HG02763 (cell line): ENCODE results near the gene GNRH2.
"Not testable (repeated sequence)": the region's sequence is repeated elsewhere in the genome, so short reads cannot be mapped to it uniquely, and the experiment has no call there.

ENCODE experiments used
- ATAC-seq: cut with Tn5 transposase; IDR thresholded peaks from one replicate; pipeline ENCODE4 v1.9.1; 2021; ENCODE audit warnings: mild to moderate bottlenecking, moderate library complexity; ENCODE audit not compliant: unreplicated experiment

The GNRH2 gene

GRCh38 chr20:3072530-3073250, 29.3 kb downstream of the GNRH2 start:
- ATAC-seq = no peak

DNA sequence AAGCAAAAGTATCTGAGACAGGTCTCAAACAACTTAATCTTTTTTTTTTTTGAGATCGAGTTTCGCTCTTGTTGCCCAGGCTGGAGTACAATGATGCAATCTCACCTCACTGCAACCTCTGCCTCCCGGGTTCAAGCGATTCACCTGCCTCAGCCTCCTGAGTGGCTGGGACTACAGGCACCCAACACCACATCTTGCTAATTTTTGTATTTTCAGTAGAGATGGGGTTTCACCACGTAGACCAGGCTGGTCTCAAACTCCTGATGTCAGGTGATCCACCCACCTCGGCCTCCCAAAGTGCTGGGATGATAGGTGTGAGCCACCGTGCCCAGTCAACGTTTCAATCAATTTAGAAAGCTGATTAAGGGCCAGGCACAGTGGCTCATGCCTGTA, 29.8 kb downstream of the GNRH2 start:
- ATAC-seq = not testable (repeated sequence)

DNA sequence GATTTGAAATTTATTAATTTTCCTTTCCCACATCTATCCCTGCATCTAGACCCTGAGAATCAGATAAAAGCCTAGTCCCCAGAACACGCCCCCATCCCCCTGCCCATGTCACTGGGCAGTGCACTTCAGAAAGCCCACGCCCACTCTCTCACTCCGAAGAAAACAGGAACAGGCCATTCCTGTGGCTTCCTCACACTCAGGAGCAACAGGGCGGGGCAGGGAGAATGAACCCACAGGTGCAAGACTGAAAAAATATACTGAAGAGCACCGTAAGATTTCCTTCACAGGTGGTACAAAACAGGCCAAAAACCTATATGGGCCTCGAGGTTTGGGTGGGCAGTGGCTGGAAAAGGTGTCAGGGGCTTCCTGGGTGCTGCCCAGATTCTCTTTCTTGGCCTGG, 31.4 kb downstream of the GNRH2 start:
- no peak for ATAC-seq

GRCh38 chr20:3075315-3075714, 31.9 kb downstream of the GNRH2 start:
- ATAC-seq = not testable (repeated sequence)

- ATAC-seq = no peak
Observed at GRCh38 chr20:3077618-3078134, 34.3 kb downstream of the GNRH2 start.

GRCh38 chr20:3080939-3081388, 37.5 kb downstream of the GNRH2 start:
- ATAC-seq = no peak

DNA sequence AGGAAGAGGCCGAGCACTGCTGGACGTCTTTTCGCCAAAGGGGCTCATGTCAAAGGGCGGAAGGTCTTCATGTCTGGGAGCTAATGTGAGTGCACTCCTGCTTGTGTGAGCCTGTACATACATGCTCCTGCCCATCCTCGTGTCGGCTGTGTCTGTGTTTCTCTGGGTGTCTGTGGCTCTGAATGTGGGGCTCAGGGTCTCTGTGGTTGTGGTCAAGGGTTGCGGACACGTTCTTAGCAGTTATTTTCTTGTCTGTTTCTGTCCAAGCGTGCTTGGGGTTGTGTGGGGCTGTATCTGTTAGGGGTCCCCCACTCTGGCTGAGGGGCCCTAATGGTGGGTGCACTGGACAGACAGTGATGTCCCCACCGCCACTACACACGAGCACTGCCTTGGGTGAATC, 38.2 kb downstream of the GNRH2 start:
- ATAC-seq = no peak

DNA sequence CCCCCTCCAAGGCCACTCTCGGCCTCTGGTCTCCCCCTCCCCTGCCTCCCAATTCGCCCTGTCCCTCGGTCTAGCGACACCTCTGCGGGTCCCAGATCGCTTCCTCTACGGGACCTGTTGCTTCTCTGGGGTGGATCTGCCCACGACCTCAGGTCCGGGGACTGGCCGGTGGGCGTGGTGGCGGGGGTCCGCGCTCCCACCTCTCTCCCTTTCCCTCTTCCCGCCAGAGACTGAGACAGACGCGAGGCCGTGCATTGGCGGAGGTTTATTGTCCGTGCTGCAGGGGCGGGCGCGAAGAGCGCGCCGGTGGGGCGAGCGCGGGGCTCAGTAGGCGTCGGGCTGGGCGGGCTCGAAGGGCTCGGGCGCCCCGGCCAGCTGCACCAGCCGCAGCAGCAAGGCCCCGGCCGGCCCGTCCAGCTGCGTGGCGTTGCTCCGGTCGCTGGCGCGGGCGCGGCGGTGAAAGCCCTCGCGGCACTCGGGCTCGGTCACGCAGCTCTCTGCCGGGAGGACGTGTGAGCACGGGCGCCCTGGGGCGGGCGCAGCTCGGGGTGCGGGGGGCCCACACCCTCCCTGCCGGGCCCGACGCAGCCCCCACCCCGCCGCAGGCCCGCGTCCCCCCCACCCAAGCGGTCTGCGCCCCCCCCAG, 39.0 kb downstream of the GNRH2 start:
- ATAC-seq = no peak

DNA sequence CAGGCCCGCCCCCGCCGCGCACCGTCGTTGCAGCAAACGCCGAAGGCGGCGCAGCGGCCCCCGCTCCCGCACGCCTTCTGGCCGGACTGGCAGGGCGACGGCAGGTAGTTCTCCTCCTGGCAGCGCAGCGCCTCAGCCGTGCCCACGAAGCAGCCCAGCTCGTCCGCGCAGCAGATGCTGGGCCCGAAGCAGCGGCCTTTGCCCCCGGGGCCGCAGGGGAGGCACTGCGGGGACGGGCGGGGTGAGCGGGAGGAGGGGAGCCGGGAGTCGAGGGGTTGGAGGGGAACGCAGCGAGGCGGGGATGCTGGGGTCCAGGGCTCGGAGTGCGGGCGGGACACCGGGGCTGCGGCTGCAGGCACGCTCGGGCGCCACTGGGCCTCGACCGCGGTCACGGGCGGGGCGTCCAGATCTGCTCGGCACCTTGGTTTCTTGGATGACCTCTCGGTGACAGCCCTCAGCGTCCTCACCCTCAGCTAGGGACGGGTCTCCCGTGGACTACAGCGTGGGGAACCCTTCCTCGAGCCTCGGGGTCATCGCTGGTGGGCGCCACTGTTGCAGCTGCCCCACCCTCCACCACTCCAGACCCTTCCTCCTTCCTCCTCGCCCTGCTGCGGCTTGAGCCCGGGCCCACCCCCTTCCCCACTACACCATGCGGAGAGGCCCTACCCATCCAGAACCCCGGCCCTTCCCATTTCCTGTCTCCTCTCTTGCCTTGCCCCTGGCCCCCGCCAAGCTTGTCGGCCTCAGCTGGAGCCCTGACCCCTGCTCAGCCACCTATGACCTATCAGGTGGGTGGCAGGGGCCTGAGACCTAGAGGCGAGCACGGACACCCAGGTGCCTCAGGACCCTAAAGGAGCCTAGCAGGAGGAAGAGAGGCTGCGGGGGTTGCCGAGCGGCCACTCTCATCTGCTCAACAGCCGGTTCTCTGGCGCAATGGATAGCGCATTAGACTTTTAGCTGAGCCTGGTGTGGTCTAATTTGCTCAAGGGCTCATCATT, 39.8 kb downstream of the GNRH2 start:
- ATAC-seq = no peak

DNA sequence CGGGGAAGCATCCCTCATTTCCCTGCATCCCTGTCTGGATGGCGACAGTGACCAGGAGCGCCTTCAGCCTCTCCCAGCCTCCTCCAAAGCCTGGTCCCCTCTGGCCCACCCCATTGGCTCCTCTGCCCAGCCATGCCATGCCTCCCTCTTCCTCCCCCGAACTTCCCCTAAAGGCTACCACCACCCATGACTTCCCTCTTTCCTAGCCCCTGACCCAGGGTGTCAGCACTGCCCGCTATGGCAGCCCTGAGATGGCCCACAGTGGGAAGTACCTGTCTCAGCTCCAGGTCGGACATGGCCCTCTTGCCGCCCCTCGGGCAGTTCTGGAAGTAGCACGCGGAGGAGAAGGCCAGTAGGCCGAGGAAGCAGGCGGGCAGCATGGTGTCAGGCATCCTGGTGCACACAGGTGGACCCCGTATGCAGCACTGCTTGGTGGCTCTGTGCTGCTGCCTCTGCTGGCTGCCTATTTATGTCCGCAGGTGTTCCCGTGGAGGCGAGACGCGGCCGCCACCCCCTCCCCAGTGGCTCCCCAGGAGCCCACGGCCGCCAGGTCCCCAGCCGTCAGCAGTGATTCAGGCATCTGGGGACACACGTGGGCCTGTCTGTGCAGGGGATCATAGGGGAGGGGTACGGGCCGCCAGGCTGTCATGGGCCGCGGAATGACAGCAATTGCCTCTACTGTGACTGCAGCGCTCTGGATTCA, 41.0 kb downstream of the GNRH2 start, which contains the start of gene AVP:
Gene AVP, minus strand, starts transcription at position 442 of the 703 bp plus-strand sequence. Its CDS starts 50 bp downstream, at position 392.
- ATAC-seq = no peak

DNA sequence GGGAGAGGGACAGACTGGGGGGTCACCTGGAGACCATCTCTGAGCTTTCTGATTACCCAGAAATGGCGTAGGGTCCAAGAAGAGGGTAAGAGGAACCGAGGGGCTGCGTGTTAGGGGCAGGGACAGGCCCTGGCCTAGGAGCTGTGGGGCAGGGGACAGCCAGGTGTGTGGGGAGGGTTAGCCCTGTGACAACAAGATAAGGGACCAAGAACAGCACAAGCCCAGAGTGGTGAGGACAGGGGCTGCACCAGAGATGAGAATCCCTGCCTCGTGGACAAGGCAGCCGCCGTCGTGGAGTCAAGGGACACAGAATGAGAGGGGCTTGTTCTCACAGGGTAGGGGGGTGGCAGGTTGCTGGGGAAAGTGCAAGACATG, 41.6 kb downstream of the GNRH2 start:
- ATAC-seq = no peak

DNA sequence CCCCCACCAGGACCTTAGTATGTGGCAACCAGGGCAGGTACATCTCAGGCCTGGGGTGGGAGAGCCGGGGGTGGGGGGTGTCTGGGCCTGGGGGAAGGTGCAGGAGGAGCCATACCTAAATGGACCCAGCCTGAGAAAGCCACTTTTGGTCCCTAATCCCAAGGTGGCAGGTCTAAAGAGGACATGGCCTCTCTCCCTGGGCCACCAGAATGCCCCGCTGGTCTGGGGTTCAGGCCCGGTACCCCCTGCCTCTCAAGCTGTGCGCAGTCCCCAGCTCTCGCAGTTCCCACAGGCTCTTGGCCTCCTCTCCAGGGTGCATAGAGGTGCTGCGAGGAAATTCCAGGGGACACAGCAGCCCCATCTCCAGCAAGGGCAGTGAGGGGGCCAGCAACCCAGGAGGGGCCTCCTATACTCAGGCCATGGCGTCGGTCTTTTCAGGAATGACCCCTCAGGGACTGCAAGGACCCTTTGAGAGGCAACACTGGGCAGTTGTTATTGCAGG, 42.2 kb downstream of the GNRH2 start:
- ATAC-seq = no peak

DNA sequence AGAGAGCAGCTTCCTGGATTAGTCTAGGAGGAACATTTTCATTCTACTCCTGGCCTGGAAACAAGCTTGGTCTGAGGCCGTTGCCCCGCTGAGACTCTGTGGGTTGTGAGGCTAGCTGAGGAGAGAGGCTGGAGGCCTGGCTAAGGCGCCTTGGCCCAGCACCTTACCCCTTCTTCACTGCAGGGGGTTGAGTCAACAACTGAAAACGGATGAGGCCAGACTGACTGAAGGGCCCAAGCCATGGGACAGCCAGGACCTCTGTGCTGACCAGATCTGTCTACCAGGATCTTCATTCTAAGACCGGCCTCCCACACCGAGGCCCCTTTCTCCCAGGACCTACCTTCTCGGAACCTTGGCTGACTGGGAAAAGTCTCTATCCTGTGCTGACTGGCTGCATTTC, 44.6 kb downstream of the GNRH2 start:
- ATAC-seq = no peak

- no peak for ATAC-seq
Observed at GRCh38 chr20:3090565-3090964, 47.1 kb downstream of the GNRH2 start.

- ATAC-seq = no peak
Observed at GRCh38 chr20:3092611-3093379, 49.4 kb downstream of the GNRH2 start.

- ATAC-seq = no peak
Observed at GRCh38 chr20:3093861-3094361, 50.5 kb downstream of the GNRH2 start.

DNA sequence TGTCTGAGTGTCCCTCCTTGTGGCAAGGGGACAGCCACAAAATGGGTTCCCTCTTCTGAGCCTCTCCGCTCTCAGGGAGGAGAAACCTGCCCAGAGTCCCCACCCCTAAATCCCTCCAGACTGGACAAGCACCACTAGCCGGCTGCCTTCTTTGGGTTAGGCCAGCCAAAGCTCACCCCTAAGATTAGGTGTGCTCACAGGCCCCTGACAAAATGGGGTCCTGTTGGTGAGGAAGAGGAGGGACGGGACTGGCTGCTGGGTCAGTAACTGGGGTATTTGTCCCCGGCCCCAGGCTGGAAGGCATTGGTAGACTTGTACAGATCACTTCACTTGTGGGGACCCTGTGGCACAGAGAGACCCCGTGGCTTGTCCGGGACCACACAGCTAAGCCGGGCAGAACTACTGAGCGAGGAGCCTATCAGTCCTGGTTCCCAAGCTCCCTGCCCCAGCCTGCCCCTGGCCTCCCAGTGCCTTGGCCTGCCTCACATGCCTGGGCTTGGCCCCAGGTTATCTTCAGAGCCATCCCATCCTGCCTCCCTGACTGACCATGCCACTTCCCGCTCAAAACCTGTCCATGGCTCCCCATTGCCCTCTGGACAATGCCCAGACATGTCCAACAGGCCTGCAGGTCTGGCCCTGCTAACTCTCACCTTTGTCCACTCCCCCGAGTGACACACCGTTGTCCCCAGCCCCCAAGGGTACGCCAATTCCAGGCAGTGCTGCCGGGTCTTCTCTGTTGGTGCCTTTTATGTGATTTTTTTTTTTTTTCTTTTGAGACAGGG, 51.6 kb downstream of the GNRH2 start:
- no peak for ATAC-seq
